GM12864 (cell line): Measurements from ENCODE around the gene ABI1.
"Not testable (repeated sequence)": the region's sequence is repeated elsewhere in the genome, so short reads cannot be mapped to it uniquely, and the experiment has no call there.

ENCODE experiments used
- DNase-seq: peaks from one replicate; pipeline ENCODE4 v3.0.0-alpha.2; 2011; ENCODE audit warnings: low read depth
- H3K4me3 ChIP-seq: 2 replicates; pipeline ENCODE4 v1.5.1; 2011; ENCODE audit warnings: mild to moderate bottlenecking, low read depth, low read length, control low read depth
- CTCF ChIP-seq: IDR thresholded peaks from 2 replicates; pipeline ENCODE4 v1.5.1; 2011; ENCODE audit warnings: low read depth, mild to moderate bottlenecking, moderate library complexity, low read length, control low read depth, inconsistent platforms; ENCODE audit errors: missing control alignments

The ABI1 gene

GRCh38 chr10:26860443-26861204 is at the start of gene ABI1:
Gene ABI1, minus strand, starts transcription at chr10:26860958. Its CDS starts 95 bp downstream, at chr10:26860863.
- no peak for TF ChIP-seq CTCF
- peak within 1 kb of the TSS; percentile 73 for H3K4me3 ChIP-seq
- DNase-seq = peak; percentile 96

- no peak for TF ChIP-seq CTCF
- DNase-seq = no peak
These were observed 49.0 kb upstream of the ABI1 start for GRCh38 chr10:26909753-26910152.

GRCh38 chr10:26905253-26905781 is 44.6 kb upstream of the ABI1 start:
- not testable (repeated sequence) for DNase-seq

More at GRCh38 chr10:26909753-26910152, 49.0 kb upstream of the ABI1 start:
- no peak overlapping the region for H3K4me3 ChIP-seq

GRCh38 chr10:26903431-26904217 is 42.9 kb upstream of the ABI1 start:
- no peak overlapping the region for H3K4me3 ChIP-seq
- TF ChIP-seq CTCF = no peak
- no peak for DNase-seq

More at GRCh38 chr10:26905253-26905781, 44.6 kb upstream of the ABI1 start:
- H3K4me3 ChIP-seq = not testable (repeated sequence)

- not testable (repeated sequence) for H3K4me3 ChIP-seq, DNase-seq
These were observed 31.7 kb upstream of the ABI1 start for GRCh38 chr10:26892306-26892923.

GRCh38 chr10:26890956-26891355 is 30.2 kb upstream of the ABI1 start:
- peak; percentile 61 for TF ChIP-seq CTCF
- no peak overlapping the region for H3K4me3 ChIP-seq
- DNase-seq = no peak

- no peak overlapping the region for H3K4me3 ChIP-seq
- TF ChIP-seq CTCF = no peak
- DNase-seq = no peak
These were observed 27.0 kb upstream of the ABI1 start for GRCh38 chr10:26887611-26888215.
